Loucy (cell line): ENCODE results near the gene CTRB2.

Experiments
- CTCF ChIP-seq: fragments of 200-600 bp; sonication (generic); conservative IDR thresholded peaks from 2 replicates; pipeline ENCODE4 v1.5.1; 2014; ENCODE audit warnings: mild to moderate bottlenecking, antibody characterized with exemption, low read length
- EZH2phosphoT487 ChIP-seq: fragments of 200-600 bp; IDR thresholded peaks from 2 replicates; pipeline ENCODE4 v1.6.1; 2018; ENCODE audit warnings: antibody characterized with exemption, mild to moderate bottlenecking, moderate library complexity, borderline replicate concordance

GRCh38 chr16:75226550-75227360 lies 19.8 kb upstream of the CTRB2 start:
- TF ChIP-seq CTCF, result no peak
- TF ChIP-seq EZH2phosphoT487, result no peak
